ENCODE measurements around the gene CARD19.

CARD19 gene

GRCh38 chr9:93120846-93121315 lies 24.9 kb downstream of the CARD19 start:
- DNase-seq (ENCODE audit: low read depth): no peak

- no peak for DNase-seq (ENCODE audit: low read depth)
Observed at GRCh38 chr9:93121316-93122241, 25.6 kb downstream of the CARD19 start.

- no peak for DNase-seq (ENCODE audit: low read depth)
Observed at GRCh38 chr9:93122721-93123221, 26.8 kb downstream of the CARD19 start.

GRCh38 chr9:93123561-93124283 lies 27.7 kb downstream of the CARD19 start:
- DNase-seq (ENCODE audit: low read depth): no peak

- DNase-seq (ENCODE audit: low read depth): no peak
Observed at GRCh38 chr9:93124793-93125192, 28.8 kb downstream of the CARD19 start.

- DNase-seq (ENCODE audit: low read depth): no peak
Observed at GRCh38 chr9:93125331-93125894, 29.4 kb downstream of the CARD19 start.

- no peak for DNase-seq (ENCODE audit: low read depth)
Observed at GRCh38 chr9:93126151-93126781, 30.2 kb downstream of the CARD19 start.

- DNase-seq (ENCODE audit: low read depth): no peak
Observed at GRCh38 chr9:93126825-93127368, 30.9 kb downstream of the CARD19 start.

- DNase-seq (ENCODE audit: low read depth): peak; percentile 24
Observed at GRCh38 chr9:93127395-93127911, 31.4 kb downstream of the CARD19 start.

GRCh38 chr9:93128011-93128714 lies 32.1 kb downstream of the CARD19 start:
- no peak for DNase-seq (ENCODE audit: low read depth)

- DNase-seq (ENCODE audit: low read depth): no peak
Observed at GRCh38 chr9:93128715-93129224, 32.8 kb downstream of the CARD19 start.

GRCh38 chr9:93129286-93129685 lies 33.3 kb downstream of the CARD19 start:
- DNase-seq (ENCODE audit: low read depth): no peak

GRCh38 chr9:93129691-93130500 lies 33.9 kb downstream of the CARD19 start:
- no peak for DNase-seq (ENCODE audit: low read depth)

GRCh38 chr9:93130861-93131481 lies 35.0 kb downstream of the CARD19 start:
- DNase-seq (ENCODE audit: low read depth): no peak

- DNase-seq (ENCODE audit: low read depth): no peak
Observed at GRCh38 chr9:93131599-93132286, 35.7 kb downstream of the CARD19 start.

- DNase-seq (ENCODE audit: low read depth): peak; percentile 73
Observed at GRCh38 chr9:93132287-93132927, 36.4 kb downstream of the CARD19 start.

GRCh38 chr9:93132946-93133680 lies 37.1 kb downstream of the CARD19 start:
- peak; percentile 53 for DNase-seq (ENCODE audit: low read depth)

GRCh38 chr9:93133681-93134014 lies 37.6 kb downstream of the CARD19 start:
- DNase-seq (ENCODE audit: low read depth): peak; percentile 79
